Muscle of back (tissue), 11 donors: Measurements from ENCODE around the gene ALG1L2. TPM values are rescaled to one million over a fixed set of nuclear protein-coding genes. Genes with fewer than 3 reads are reported as not detected.
"Not testable (repeated sequence)": the region's sequence is repeated elsewhere in the genome, so short reads cannot be mapped to it uniquely, and the experiment has no call there.

Source experiments
- DNase-seq, 3 donors: peaks; one replicate each; pipeline versions ENCODE4 v3.0.0 to v3.0.0-alpha.2; 2013
- polyA plus RNA-seq, 10 donors: library from polyadenylated mRNA; unstranded; fragments of 120-200 nt; gene quantifications; one replicate each; pipeline ENCODE4 v1.2.1, GENCODE V29; 2013; ENCODE audit not compliant: insufficient read length in 10 of 10

The ALG1L2 gene
- polyA plus RNA-seq, 10 donors, result 0.56 to 2.0 (median 1.3) TPM

DNA sequence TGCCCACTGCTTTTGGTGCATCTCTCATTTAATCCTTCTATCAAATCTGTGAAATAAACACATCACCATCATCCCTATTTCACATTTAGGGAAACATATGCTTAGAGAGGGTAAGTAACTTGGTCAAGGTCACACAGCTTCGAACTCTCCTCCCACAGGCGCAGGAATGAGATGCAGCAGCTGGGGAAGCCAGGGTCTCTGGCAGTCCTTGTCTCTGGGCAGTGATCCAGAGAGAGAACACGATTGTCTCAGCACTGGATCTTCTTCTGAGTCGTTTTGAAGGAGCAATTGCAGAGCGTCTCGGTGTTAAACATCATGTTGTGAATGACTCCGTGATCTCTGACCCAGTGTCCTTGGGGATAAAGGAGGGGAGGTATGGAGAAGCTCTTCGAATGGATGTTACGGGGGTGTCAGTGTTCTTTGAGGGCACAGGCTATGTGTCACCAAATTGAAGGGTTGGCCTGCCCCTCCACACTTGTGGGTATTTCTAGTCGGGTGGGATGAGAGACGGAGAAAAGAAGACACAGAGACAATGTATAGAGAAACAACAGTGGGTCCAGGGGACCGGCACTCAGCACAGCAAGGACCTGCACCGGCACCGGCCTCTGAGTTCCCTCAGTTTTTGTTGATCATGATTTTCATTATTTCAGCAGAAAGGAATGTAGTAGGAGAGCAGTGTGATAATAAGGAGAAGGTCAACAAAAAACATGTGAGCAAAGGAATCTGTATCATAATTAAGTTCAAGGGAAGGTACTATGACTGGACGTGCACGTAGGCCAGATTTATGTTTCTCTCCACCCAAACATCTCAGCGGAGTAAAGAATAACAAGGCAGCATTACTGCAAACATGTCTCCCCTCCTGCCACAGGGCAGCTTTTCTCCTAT is 41.5 kb downstream of the ALG1L2 start:
- peak in 1 of 3 donors; percentile 39 for DNase-seq

DNA sequence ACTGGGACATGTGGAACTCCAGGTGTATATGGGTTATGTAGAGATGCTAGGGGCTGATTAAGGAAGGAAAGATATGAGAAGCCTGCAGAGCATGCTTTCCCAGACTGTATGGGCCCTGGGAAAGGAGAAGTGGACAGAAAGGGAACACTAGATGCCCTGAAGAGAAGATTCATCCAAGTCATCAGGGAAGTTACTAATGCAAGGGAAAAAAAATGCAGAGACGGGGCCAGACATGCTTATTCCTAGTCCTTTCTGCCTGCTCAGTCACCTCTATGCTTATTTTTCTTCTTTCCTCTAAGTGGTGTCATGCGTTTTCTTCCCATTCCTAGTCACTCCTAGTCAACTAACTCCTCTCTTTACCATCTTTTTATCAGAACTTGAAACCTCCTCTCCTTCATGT is 43.8 kb downstream of the ALG1L2 start:
- DNase-seq, result not testable (repeated sequence)

DNA sequence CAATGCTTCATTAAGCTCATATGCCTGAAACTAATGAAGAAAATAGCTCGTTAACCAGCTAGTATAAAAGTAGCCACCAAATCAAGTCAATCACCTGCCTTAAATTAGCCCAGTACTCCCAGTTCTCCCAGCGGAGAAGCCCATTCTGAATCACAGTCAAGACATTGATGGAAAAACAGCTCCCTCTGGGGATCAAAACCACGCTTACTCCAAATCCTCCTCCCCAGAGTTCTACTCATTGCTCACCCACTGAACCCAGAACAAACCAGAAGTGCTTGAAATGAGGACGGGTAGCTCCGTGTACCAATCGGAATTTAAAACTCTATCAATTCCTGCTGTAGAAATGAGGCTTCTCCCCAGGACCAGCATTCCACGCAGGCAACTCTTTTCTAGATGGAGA is 54.7 kb downstream of the ALG1L2 start:
- not testable (repeated sequence) for DNase-seq

DNA sequence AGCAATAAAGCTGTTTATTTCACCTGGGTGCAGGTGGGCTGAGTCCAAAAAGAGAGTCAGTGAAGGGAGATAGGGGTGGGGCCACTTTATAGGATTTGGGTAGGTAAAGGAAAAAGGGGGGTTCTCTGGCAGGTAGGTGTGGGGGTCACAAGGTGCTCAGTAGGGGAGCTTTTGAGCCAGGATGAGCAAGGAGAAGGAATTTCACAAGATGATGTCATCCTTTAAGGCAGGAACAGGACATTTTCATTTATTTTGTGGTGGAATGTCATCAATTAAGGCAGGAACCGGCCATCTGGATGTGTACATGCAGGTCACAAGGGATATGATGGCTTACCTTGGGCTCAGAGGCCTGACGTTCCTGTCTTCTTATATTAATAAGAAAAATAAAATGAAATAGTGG is 56.1 kb downstream of the ALG1L2 start:
- DNase-seq, result not testable (repeated sequence)

DNA sequence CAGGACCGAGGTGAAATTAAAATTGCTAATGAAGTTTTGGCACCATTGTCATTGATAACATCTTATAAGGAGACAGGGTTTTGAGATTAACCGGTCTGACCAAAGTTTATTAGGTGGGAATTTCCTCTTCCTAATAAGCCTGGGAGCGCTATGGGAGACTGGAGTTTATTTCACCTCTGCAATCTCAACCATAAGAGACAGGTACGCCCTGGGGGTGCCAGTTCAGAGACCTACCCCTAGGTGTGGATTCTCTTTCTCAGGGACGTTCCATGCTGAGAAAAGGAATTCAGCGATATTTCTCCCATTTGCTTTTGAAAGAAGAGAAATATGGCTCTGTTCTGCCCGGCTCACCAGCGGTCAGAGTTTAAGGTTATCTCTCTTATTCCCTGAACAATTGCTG is 57.4 kb downstream of the ALG1L2 start:
- not testable (repeated sequence) for DNase-seq

DNA sequence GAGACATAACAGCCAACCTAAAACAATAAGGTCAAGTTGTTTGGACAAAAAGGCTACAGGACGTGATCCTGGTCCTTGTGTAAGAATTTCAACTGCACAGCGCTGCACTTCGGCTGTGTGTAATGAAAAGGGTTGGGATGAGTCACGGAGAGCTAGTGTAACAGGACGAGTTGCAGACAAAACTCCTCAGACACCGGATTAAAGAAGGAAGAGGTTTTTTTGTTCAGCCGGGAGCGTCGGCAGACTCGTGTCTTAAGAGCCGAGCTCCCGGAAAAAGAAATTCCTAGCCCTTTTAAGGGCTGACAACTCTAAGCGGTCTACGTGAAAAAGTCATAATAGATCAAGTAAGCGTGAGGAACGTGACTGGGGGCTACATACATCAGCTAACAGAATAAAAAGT is 59.1 kb downstream of the ALG1L2 start:
- not testable (repeated sequence) for DNase-seq

DNA sequence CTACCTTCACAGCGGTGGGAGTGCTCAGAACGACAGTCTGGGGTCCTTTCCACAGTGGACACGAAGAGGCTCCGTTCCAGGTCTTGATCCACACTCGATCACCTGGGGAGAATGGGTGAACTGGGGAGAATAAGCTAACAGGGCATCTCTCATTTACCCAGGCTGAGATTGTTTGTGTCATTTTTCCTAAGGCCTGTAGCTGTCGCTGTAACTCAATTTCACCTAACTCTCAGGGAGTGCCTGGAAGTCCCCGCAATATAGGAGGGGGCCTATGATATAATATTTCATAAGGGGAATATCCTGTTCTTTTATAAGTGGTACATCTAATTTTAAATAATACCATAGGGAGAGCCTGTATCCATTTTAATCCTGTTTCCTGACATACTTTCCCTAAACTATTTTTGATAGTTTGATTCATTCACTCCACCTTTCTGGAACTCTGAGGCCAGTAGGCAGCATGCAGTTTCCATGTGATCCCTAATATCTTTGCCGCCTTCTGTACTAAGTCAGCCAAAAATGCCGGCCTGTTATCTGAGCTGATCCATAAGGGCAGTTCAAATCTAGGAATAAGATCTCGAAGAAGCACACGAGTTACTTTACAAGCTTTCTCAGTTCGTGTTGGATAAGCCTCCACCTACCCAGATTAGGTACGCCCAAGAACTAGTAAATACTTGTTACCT is 62.2 kb downstream of the ALG1L2 start:
- not testable (repeated sequence) for DNase-seq

DNA sequence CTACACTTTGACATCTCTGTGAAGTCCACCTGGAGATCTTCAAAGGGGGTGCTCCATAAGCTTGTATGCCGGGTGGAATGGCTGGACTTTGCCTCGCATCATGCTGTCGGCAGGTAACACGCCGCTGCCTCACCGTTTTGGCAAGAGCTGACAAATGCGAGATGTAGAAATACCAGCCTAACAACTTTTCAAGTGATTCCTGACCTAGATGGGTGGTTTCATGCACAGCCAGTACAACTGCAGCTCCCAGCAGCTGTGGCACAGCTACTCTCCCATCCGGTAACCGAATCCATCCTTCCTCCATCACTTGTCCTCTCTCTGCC is 62.7 kb downstream of the ALG1L2 start:
- not testable (repeated sequence) for DNase-seq

DNA sequence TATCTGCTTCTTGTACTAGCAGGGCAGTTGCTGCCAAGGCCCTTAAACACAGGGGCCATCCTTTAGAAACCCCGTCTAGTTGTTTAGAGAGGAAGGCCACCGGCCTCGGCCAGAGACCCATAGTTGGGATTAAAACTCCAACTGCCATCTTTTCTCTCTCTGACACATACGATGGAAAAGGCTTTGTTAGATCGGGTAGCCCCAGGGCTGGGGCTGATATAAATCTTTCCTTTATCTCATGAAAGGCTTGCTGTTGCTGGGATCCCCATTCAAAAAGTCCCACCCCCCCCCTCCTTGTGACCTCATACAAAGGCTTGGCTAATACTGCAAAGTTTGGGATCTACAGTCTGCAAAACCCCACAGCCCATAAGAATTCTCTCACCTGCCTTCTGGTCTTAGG is 63.8 kb downstream of the ALG1L2 start:
- DNase-seq, result not testable (repeated sequence)

DNA sequence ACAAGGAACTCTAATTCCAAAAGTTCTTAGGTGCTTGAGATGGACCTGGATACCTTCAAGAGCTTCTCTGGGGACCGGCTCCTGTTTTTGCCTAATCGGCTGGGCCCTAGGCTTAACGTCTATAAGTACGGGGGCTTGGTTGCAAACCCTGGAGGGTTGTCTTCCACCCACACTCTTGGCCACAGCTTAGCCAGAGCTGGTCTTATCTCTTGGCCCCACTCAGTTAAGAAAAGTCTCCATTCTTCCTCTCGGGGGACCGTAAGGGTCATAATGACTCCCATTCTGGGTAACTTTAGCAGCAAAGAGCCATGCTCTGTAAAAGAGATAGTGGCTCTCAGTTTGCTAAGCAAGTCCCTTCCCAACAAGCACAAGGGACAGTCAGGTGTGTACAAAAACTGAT is 64.8 kb downstream of the ALG1L2 start:
- not testable (repeated sequence) for DNase-seq

Other genes with a start within 250 kb of the ALG1L2 start
- gene TMCC1, start 188.1 kb upstream of the ALG1L2 start, polyA plus RNA-seq, result 10 to 100 TPM; 26.5 to 40.0 (median 33.6) TPM
- gene TRH, start 107.1 kb upstream of the ALG1L2 start, polyA plus RNA-seq, result under 1 TPM; 0.13 to 0.57 (median 0.35) TPM